Gastrocnemius medialis (tissue), 4 donors: ENCODE results near the gene PSPH.
"Not testable (repeated sequence)": the region's sequence is repeated elsewhere in the genome, so short reads cannot be mapped to it uniquely, and the experiment has no call there.

ENCODE experiments used
- POLR2A ChIP-seq, 2 donors: fragments of 450-650 bp; IDR thresholded peaks; one replicate each; pipeline ENCODE4 v1.6.1; 2017; ENCODE audit warnings: antibody characterized with exemption in 2 of 2, mild to moderate bottlenecking in 2 of 2, moderate library complexity in 2 of 2
- TF ChIP-seq, protein P1 (sequence below), 5 experiments: fragments of 450-650 bp in 3 of 5; fragments of 200-600 bp in 2 of 5; sonication (generic) in 2 of 5; IDR thresholded peaks in 4 of 5; conservative IDR thresholded peaks in 1 of 5; 1 replicate in 4 of 5; 2 replicates in 1 of 5; pipeline ENCODE4 v1.5.1; 2016 to 2019; ENCODE audit warnings: antibody characterized with exemption in 5 of 5, mild to moderate bottlenecking in 3 of 5, moderate library complexity in 3 of 5

DNA sequence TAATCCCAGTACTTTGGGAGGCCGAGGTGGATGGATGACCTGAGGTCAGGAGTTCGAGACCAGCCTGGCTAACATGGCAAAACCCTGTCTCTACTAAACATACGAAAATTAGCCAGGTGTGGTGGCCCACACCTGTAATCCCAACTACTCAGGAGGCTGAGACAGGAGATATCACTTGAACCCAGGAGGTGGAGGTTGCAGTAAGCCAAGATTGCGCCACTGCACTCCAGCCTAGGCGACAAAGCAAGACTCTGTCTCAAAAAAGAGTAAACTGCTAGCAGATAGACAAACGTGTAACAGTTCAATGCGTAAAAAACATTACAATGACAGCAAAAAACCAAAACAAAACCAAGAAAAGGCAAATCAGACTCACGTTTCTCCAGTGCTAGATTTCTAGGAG lies 19.7 kb downstream of the PSPH start:
- TF ChIP-seq, protein P1, sequence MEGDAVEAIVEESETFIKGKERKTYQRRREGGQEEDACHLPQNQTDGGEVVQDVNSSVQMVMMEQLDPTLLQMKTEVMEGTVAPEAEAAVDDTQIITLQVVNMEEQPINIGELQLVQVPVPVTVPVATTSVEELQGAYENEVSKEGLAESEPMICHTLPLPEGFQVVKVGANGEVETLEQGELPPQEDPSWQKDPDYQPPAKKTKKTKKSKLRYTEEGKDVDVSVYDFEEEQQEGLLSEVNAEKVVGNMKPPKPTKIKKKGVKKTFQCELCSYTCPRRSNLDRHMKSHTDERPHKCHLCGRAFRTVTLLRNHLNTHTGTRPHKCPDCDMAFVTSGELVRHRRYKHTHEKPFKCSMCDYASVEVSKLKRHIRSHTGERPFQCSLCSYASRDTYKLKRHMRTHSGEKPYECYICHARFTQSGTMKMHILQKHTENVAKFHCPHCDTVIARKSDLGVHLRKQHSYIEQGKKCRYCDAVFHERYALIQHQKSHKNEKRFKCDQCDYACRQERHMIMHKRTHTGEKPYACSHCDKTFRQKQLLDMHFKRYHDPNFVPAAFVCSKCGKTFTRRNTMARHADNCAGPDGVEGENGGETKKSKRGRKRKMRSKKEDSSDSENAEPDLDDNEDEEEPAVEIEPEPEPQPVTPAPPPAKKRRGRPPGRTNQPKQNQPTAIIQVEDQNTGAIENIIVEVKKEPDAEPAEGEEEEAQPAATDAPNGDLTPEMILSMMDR (IDR thresholded peaks at IDR 0.05 in 4 of 5, conservative IDR thresholded peaks at IDR 0.05 in 1 of 5), result not testable (repeated sequence)
- TF ChIP-seq POLR2A (IDR thresholded peaks at IDR 0.05), result not testable (repeated sequence)
